ENCODE data around the gene PDE3A. TPM values are rescaled to one million over a fixed set of nuclear protein-coding genes. Genes with fewer than 3 reads are reported as not detected.

PDE3A gene
- total RNA-seq, 4 donors from 2014 or later, result 4.4 to 5.3 (median 4.9) TPM

DNA sequence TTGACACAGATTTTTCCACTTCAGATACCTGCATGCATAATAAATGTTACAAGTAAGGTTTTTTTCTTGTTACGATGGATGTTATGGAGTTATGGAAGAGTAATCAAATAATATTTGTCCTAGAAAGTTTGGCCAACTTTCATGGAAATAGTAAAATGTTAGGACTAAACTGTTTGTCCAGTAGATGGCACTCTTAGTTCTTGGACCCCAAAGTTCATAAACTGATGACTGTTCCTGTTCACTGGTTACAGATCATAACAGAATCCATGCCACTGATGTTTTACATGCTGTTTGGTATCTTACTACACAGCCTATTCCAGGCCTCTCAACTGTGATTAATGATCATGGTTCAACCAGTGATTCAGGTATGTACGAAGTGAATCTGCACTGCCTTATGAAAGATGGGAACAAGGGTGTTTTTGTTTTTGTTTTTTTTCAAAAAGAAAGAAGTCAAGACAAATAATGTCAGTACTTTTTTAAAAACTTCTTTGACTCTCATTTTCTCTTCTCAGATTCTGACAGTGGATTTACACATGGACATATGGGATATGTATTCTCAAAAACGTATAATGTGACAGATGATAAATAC, 278.0 kb downstream of the PDE3A start:
- DNase-seq (no peak), ATAC-seq (no peak)
- no peak overlapping the region for H3K4me3 ChIP-seq
- no peaks in the 10 kb centered on the region for H3K9me3 ChIP-seq
- in situ Hi-C loops (cut with MboI; ENCODE audit: low sequenced_read_pairs in 4 of 4) (no loop called here), intact Hi-C loops (cut with DNase I; ENCODE audit: low total_unique reads) (no loop called here)
- H3K27me3 ChIP-seq, result no peaks in the 10 kb centered on the region
- no peaks in the 10 kb centered on the region for H3K4me1 ChIP-seq
- TF ChIP-seq, protein P1, sequence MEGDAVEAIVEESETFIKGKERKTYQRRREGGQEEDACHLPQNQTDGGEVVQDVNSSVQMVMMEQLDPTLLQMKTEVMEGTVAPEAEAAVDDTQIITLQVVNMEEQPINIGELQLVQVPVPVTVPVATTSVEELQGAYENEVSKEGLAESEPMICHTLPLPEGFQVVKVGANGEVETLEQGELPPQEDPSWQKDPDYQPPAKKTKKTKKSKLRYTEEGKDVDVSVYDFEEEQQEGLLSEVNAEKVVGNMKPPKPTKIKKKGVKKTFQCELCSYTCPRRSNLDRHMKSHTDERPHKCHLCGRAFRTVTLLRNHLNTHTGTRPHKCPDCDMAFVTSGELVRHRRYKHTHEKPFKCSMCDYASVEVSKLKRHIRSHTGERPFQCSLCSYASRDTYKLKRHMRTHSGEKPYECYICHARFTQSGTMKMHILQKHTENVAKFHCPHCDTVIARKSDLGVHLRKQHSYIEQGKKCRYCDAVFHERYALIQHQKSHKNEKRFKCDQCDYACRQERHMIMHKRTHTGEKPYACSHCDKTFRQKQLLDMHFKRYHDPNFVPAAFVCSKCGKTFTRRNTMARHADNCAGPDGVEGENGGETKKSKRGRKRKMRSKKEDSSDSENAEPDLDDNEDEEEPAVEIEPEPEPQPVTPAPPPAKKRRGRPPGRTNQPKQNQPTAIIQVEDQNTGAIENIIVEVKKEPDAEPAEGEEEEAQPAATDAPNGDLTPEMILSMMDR (IDR thresholded peaks at IDR 0.05 in 4 of 5, conservative IDR thresholded peaks at IDR 0.05 in 1 of 5), result peak in 2 of 5 experiments; percentile 33 to 40
- TF ChIP-seq POLR2A (IDR thresholded peaks at IDR 0.05), result no peak
- H3K36me3 ChIP-seq, result no peaks in the 10 kb centered on the region
- no peak overlapping the region for H3K27ac ChIP-seq

DNA sequence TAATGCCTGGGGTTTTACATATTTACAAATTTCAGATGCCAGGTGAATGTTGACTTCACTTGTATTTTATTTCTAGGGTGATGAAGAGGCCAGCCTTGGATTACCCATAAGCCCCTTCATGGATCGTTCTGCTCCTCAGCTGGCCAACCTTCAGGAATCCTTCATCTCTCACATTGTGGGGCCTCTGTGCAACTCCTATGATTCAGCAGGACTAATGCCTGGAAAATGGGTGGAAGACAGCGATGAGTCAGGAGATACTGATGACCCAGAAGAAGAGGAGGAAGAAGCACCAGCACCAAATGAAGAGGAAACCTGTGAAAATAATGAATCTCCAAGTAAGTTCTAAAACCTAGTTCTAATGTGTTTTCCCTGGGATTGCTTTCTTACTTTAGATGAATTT, 285.5 kb downstream of the PDE3A start:
- TF ChIP-seq, protein P1 (IDR thresholded peaks at IDR 0.05 in 4 of 5, conservative IDR thresholded peaks at IDR 0.05 in 1 of 5), result no peak
- TF ChIP-seq POLR2A (IDR thresholded peaks at IDR 0.05), result no peak
- H3K9me3 ChIP-seq, result no peaks in the 10 kb centered on the region
- ATAC-seq, result no peak
- H3K4me3 ChIP-seq, result no peak overlapping the region
- no peaks in the 10 kb centered on the region for H3K36me3 ChIP-seq
- in situ Hi-C loops (cut with MboI; ENCODE audit: low sequenced_read_pairs in 4 of 4), result no loop called here
- intact Hi-C loops (cut with DNase I; ENCODE audit: low total_unique reads), result no loop called here
- no peak for DNase-seq
- no peak overlapping the region for H3K27ac ChIP-seq
- no peaks in the 10 kb centered on the region for H3K4me1 ChIP-seq
- H3K27me3 ChIP-seq, result no peaks in the 10 kb centered on the region

DNA sequence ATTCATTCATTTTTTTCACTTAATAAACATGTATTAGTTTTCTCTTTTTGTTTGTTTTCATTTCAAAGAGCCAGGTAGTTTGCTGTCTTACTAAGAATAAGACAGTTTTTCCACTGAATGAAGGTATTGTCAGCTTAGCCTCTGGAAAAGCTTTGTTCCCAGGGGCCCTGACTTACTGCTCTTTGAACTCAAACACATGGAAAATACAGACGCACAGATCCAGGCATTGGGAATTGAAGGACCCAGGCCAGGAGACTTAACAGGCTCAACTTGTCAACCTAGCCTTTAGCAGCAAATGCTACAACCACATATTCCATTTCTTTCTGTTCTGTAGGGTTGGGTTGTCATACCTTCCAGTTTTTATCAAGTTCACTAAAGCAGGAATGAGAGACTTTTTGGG, 288.3 kb downstream of the PDE3A start:
- no peaks in the 10 kb centered on the region for H3K4me1 ChIP-seq
- no peak for DNase-seq
- H3K36me3 ChIP-seq, result no peaks in the 10 kb centered on the region
- no peak for ATAC-seq
- no peak overlapping the region for H3K4me3 ChIP-seq
- H3K27me3 ChIP-seq, result no peaks in the 10 kb centered on the region
- H3K9me3 ChIP-seq, result no peaks in the 10 kb centered on the region
- no peak overlapping the region for H3K27ac ChIP-seq
- in situ Hi-C loops (cut with MboI; ENCODE audit: low sequenced_read_pairs in 4 of 4) (no loop called here), intact Hi-C loops (cut with DNase I; ENCODE audit: low total_unique reads) (no loop called here)
- no peak for TF ChIP-seq POLR2A (IDR thresholded peaks at IDR 0.05)
- TF ChIP-seq, protein P1 (IDR thresholded peaks at IDR 0.05 in 4 of 5, conservative IDR thresholded peaks at IDR 0.05 in 1 of 5), result no peak

GRCh38 chr12:20657496-20657895, 289.2 kb downstream of the PDE3A start:
- in situ Hi-C loops (cut with MboI; ENCODE audit: low sequenced_read_pairs in 4 of 4) (no loop called here), intact Hi-C loops (cut with DNase I; ENCODE audit: low total_unique reads) (no loop called here)
- TF ChIP-seq, protein P1 (IDR thresholded peaks at IDR 0.05 in 4 of 5, conservative IDR thresholded peaks at IDR 0.05 in 1 of 5), result no peak
- no peak for TF ChIP-seq POLR2A (IDR thresholded peaks at IDR 0.05)
- no peaks in the 10 kb centered on the region for H3K4me1 ChIP-seq
- H3K27ac ChIP-seq, result no peak overlapping the region
- no peak overlapping the region for H3K4me3 ChIP-seq
- no peaks in the 10 kb centered on the region for H3K9me3 ChIP-seq
- no peaks in the 10 kb centered on the region for H3K36me3 ChIP-seq
- no peaks in the 10 kb centered on the region for H3K27me3 ChIP-seq
- ATAC-seq (no peak), DNase-seq (no peak)

GRCh38 chr12:20681334-20681733, 313.0 kb downstream of the PDE3A start:
- Histone ChIP-seq H3K9me3 (no peaks in the 10 kb centered on the region), H3K27me3 (no peaks in the 10 kb centered on the region), H3K27ac (no peak overlapping the region), H3K36me3 (no peaks in the 10 kb centered on the region), H3K4me1 (no peaks in the 10 kb centered on the region), H3K4me3 (no peak overlapping the region)
- DNase-seq, result no peak
- no peak for ATAC-seq
- in situ Hi-C loops (cut with MboI; ENCODE audit: low sequenced_read_pairs in 4 of 4) (no loop called here), intact Hi-C loops (cut with DNase I; ENCODE audit: low total_unique reads) (no loop called here)
- TF ChIP-seq, protein P1 (IDR thresholded peaks at IDR 0.05 in 4 of 5, conservative IDR thresholded peaks at IDR 0.05 in 1 of 5), result no peak
- TF ChIP-seq POLR2A (IDR thresholded peaks at IDR 0.05), result no peak

All from gastrocnemius medialis (tissue), 4 donors.